H1 (cell line): ENCODE data around the gene FPR3. TPM values are rescaled to one million over a fixed set of nuclear protein-coding genes. Genes with fewer than 3 reads are reported as not detected.

Experiments
- CTCF ChIA-PET: fragments of 300-600 bp; sonication (Branson Sonifier 250); formaldehyde crosslinking; loops from one replicate; lab custom pipeline; 2021; ENCODE audit not compliant: partially characterized antibody; lab: Charles Lee
- POLR2A ChIA-PET: fragments of 300-600 bp; sonication (Branson Sonifier 250); formaldehyde crosslinking; loops from one replicate; lab custom pipeline; 2021; ENCODE audit warnings: inconsistent platforms; ENCODE audit not compliant: partially characterized antibody; lab: Charles Lee
- DNase-seq, 2 experiments: peaks; one replicate each; pipeline versions ENCODE4 v3.0.0 to v3.0.0-alpha.2; 2010 to 2022; ENCODE audit warnings: low spot score in 2 of 2, low read depth in 1 of 2, mixed read lengths in 1 of 2
- FAIRE-seq: peaks from 2 replicates; lab custom pipeline; 2011; peaks lifted over from hg19 to GRCh38; lab: Jason Lieb, UNC
- H2AFZ ChIP-seq: 2 replicates; pipeline ENCODE4 v1.8.1; 2012; ENCODE audit warnings: low read length, inconsistent platforms
- H2AK5ac ChIP-seq: 2 replicates; pipeline ENCODE4 v1.6.1; 2013; ENCODE audit warnings: low read depth, low read length
- H2BK120ac ChIP-seq: replicated peaks from 2 replicates; pipeline ENCODE3; 2013; ENCODE audit warnings: low read depth, low read length, inconsistent platforms
- H2BK12ac ChIP-seq: 2 replicates; pipeline ENCODE4 v1.6.1; 2013; ENCODE audit warnings: low read depth, low read length
- H2BK15ac ChIP-seq: 2 replicates; pipeline ENCODE4 v1.6.1; 2013; ENCODE audit warnings: low read length
- H2BK20ac ChIP-seq: 2 replicates; pipeline ENCODE4 v1.6.1; 2013; ENCODE audit warnings: low read length
- H2BK5ac ChIP-seq: 2 replicates; pipeline ENCODE4 v1.6.1; 2013; ENCODE audit warnings: low read depth, low read length
- H3K14ac ChIP-seq: 2 replicates; pipeline ENCODE4 v1.6.1; 2013; ENCODE audit warnings: inconsistent platforms; ENCODE audit not compliant: insufficient read length
- H3K18ac ChIP-seq: 2 replicates; pipeline ENCODE4 v1.6.1; 2013; ENCODE audit warnings: low read length; ENCODE audit errors: extremely low read depth
- H3K23ac ChIP-seq: 2 replicates; pipeline ENCODE4 v1.6.1; 2013; ENCODE audit warnings: inconsistent platforms; ENCODE audit not compliant: insufficient read length
- H3K23me2 ChIP-seq: 2 replicates; pipeline ENCODE4 v1.6.1; 2013; ENCODE audit warnings: low read depth, low read length
- H3K27ac ChIP-seq: 2 replicates; pipeline ENCODE4 v1.6.1; 2011; ENCODE audit warnings: low read depth, low read length, inconsistent platforms
- H3K27me3 ChIP-seq, 4 experiments: replicated peaks in 1 of 4; 1 replicate in 1 of 4; 2 replicates in 3 of 4; pipeline versions ENCODE4 v1.6.1 to v1.8.1; 2011 to 2013; ENCODE audit warnings: low read length in 3 of 4, mild to moderate bottlenecking in 3 of 4, inconsistent platforms in 2 of 4, mixed read lengths in 2 of 4, moderate library complexity in 1 of 4; ENCODE audit not compliant: control insufficient read depth in 3 of 4, insufficient read depth in 3 of 4; ENCODE audit errors: extremely low read depth in 1 of 4
- H3K36me3 ChIP-seq, 4 experiments: 2 replicates each; pipeline versions ENCODE4 v1.6.1 to v1.8.1; 2011 to 2013; ENCODE audit warnings: mild to moderate bottlenecking in 4 of 4, low read length in 3 of 4, moderate library complexity in 2 of 4, control low read depth in 1 of 4, inconsistent platforms in 1 of 4; ENCODE audit not compliant: insufficient read depth in 4 of 4, control insufficient read depth in 2 of 4
- H3K4ac ChIP-seq: replicated peaks from 2 replicates; pipeline ENCODE3; 2013; ENCODE audit warnings: low read length, low read depth, mixed read lengths, inconsistent platforms; ENCODE audit not compliant: insufficient read length
- H3K4me1 ChIP-seq, 4 experiments: replicated peaks in 1 of 4; 1 replicate in 1 of 4; 2 replicates in 3 of 4; pipeline versions ENCODE4 v1.6.1 to v1.8.1; 2011 to 2013; ENCODE audit warnings: low read length in 3 of 4, inconsistent platforms in 2 of 4, mixed read lengths in 1 of 4; ENCODE audit not compliant: insufficient read depth in 4 of 4, control insufficient read depth in 3 of 4
- H3K4me2 ChIP-seq, 2 experiments: 2 replicates each; pipeline versions ENCODE4 v1.6.1 to v1.8.1; 2011 to 2013; ENCODE audit warnings: low read depth in 2 of 2, low read length in 2 of 2, control low read depth in 1 of 2, inconsistent platforms in 1 of 2, mild to moderate bottlenecking in 1 of 2; ENCODE audit not compliant: insufficient read depth in 1 of 2
- H3K4me3 ChIP-seq, 4 experiments: fragments of 200-600, 300-600 bp in 1 of 4; sonication (generic), shearing (Covaris generic), sonication (Bioruptor Twin) in 1 of 4; 2 replicates each; pipeline versions ENCODE4 v1.5.1 to v1.8.1; 2011 to 2016; ENCODE audit warnings: low read length in 4 of 4, low read depth in 3 of 4, control low read depth in 2 of 4, inconsistent platforms in 2 of 4, mild to moderate bottlenecking in 2 of 4, mixed read lengths in 1 of 4, moderate library complexity in 1 of 4; ENCODE audit not compliant: insufficient read depth in 2 of 4; ENCODE audit errors: extremely low read depth in 1 of 4
- H3K56ac ChIP-seq: replicated peaks from 2 replicates; pipeline ENCODE3; 2013; ENCODE audit warnings: low read depth, mild to moderate bottlenecking, mixed read lengths, low read length, inconsistent platforms; ENCODE audit not compliant: insufficient read length
- H3K79me1 ChIP-seq: 2 replicates; pipeline ENCODE4 v1.6.1; 2013; ENCODE audit warnings: low read depth, low read length, control low read depth
- H3K79me2 ChIP-seq, 2 experiments: 2 replicates each; pipeline versions ENCODE4 v1.6.1 to v1.8.1; 2012 to 2013; ENCODE audit warnings: low read length in 2 of 2, mild to moderate bottlenecking in 2 of 2, inconsistent platforms in 1 of 2; ENCODE audit not compliant: insufficient read depth in 2 of 2, control insufficient read depth in 1 of 2
- H3K9ac ChIP-seq, 4 experiments: replicated peaks in 1 of 4; 1 replicate in 1 of 4; 2 replicates in 3 of 4; pipeline versions ENCODE4 v1.6.1 to v1.8.1; 2011 to 2013; ENCODE audit warnings: low read depth in 3 of 4, low read length in 3 of 4, control low read depth in 2 of 4, mild to moderate bottlenecking in 2 of 4, moderate library complexity in 2 of 4, inconsistent platforms in 1 of 4; ENCODE audit errors: extremely low read depth in 1 of 4
- H3K9me3 ChIP-seq, 2 experiments: 2 replicates each; pipeline versions ENCODE4 v1.6.1 to v1.8.1; 2012 to 2013; ENCODE audit warnings: mild to moderate bottlenecking in 2 of 2, moderate library complexity in 2 of 2, control low read depth in 1 of 2, inconsistent platforms in 1 of 2, low read depth in 1 of 2, low read length in 1 of 2, mixed read lengths in 1 of 2; ENCODE audit not compliant: insufficient read depth in 2 of 2
- H4K20me1 ChIP-seq, 2 experiments: replicated peaks in 1 of 2; 2 replicates each; pipeline versions ENCODE3 to v1.8.1; 2011 to 2013; ENCODE audit warnings: inconsistent platforms in 2 of 2, low read length in 2 of 2, mild to moderate bottlenecking in 1 of 2; ENCODE audit not compliant: insufficient read depth in 2 of 2, control insufficient read depth in 1 of 2
- H4K5ac ChIP-seq: 2 replicates; pipeline ENCODE4 v1.6.1; 2013; ENCODE audit warnings: low read length, low read depth, mixed read lengths, inconsistent platforms; ENCODE audit not compliant: insufficient read length
- H4K8ac ChIP-seq: 2 replicates; pipeline ENCODE4 v1.8.0; 2013; ENCODE audit warnings: mild to moderate bottlenecking, moderate library complexity, low read length, inconsistent platforms; ENCODE audit not compliant: insufficient read depth; ENCODE audit errors: extremely low read depth
- H4K91ac ChIP-seq: replicated peaks from 2 replicates; pipeline ENCODE3; 2013; ENCODE audit warnings: low read length, mixed read lengths, inconsistent platforms; ENCODE audit not compliant: insufficient read length
- NRF1 ChIP-seq: IDR thresholded peaks from 2 replicates; pipeline ENCODE4 v1.6.1; 2011; ENCODE audit warnings: mild to moderate bottlenecking, low read depth, low read length, improper control_type of control experiment
- WGBS, 2 experiments: shearing (Covaris generic) in 1 of 2; methylation state at CpG; one replicate each; pipeline versions ENCODE4 v1.1.6 to v1.1.7; 2013 to 2015; ENCODE audit warnings: low lambda C conversion rate in 2 of 2, mixed read lengths in 2 of 2, inconsistent platforms in 1 of 2, low coverage in 1 of 2, missing lambda C conversion rate in 1 of 2; ENCODE audit not compliant: insufficient replicate concordance in 2 of 2, insufficient coverage in 1 of 2, insufficient read length in 1 of 2; ENCODE audit errors: extremely low coverage in 1 of 2, missing lambda C conversion rate in 1 of 2; 5-methylcytosine and 5-hydroxymethylcytosine counted together
- polyA plus RNA-seq, 7 experiments: library from polyadenylated mRNA; depleted of rRNA in 3 of 7; stranded (reverse) in 5 of 7; unstranded in 2 of 7; fragments of >200 nt in 5 of 7; fragments of 200-250 nt in 2 of 7; gene quantifications; 1 replicate in 5 of 7; 2 replicates in 1 of 7; 4 replicates in 1 of 7; pipeline versions ENCODE4 v1.2.1 to v1.2.3, GENCODE V29; 2011 to 2013; ENCODE audit warnings: missing spikeins in 2 of 7, mixed read lengths in 2 of 7
- total RNA-seq: library from RNA; stranded (reverse); fragmentation: NEBNext Ultra II Directional; extraction: Animal tissue kit (Norgen Biotek cat#: 25700); gene quantifications from 2 replicates; pipeline ENCODE4 v1.2.1, GENCODE V29; 2021
- TF ChIP-seq, protein P1 (sequence below): IDR thresholded peaks from 2 replicates; pipeline ENCODE4 v1.6.1; 2011; ENCODE audit warnings: low read depth, mild to moderate bottlenecking, low read length; ENCODE audit not compliant: insufficient read depth

FPR3 gene
- total and polyA plus RNA-seq, 2 of the 8 experiments (the other 6 are each of a cell fraction or from before 2014, with no cell fraction given) = not detected

DNA sequence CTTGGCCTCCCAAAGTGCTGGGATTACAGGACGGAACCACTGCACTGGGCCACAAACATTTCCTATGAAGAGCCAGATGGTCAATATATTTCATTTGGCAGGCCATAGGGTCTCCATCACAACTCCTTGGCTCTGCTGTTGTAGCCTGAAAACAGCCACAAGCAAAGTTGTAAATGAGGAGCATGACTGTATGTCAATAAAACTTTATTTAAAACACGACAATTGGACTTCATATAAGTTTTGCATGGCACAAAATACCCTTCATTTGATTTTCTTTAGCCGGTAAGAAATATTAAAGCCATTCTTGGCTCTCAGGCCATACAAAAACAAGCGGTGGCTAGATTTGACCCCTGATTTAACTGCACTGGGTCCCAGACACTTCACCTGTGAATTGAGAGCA lies 40.2 kb upstream of the FPR3 start:
- Histone ChIP-seq H2BK5ac (no peak overlapping the region), H4K5ac (no peak overlapping the region), H2BK20ac (no peak overlapping the region), H3K4me2 (no peak overlapping the region), H2BK12ac (no peak overlapping the region), H2AFZ (no peak overlapping the region), H2AK5ac (no peak overlapping the region), H3K56ac (no peak overlapping the region), H4K91ac (no peak overlapping the region), H4K8ac (no peak overlapping the region), H2BK15ac (no peak overlapping the region), H3K4me3 (no peak overlapping the region), H3K9me3 (peaks cover 8 to 12% of the 10 kb centered on the region in 2 experiments), H3K23ac (no peak overlapping the region), H3K79me2 (no peaks in the 10 kb centered on the region), H3K18ac (no peak overlapping the region), H3K23me2 (no peaks in the 10 kb centered on the region), H2BK120ac (no peak overlapping the region), H3K79me1 (no peaks in the 10 kb centered on the region), H4K20me1 (no peaks in the 10 kb centered on the region), H3K4me1 (no peaks in the 10 kb centered on the region), H3K27ac (no peak overlapping the region), H3K9ac (no peak overlapping the region), H3K4ac (no peak overlapping the region), H3K27me3 (0 out of 7 replicates have a peak, but pooled peaks cover 0 to 2% (median 0%) of the 10 kb centered on the region in 4 experiments), H3K14ac (no peak overlapping the region), H3K36me3 (no peaks in the 10 kb centered on the region)
- DNase-seq = no peak
- WGBS, 2 experiments = 88% methylated on average over 4 of the region's 4 CpGs; no CpG with 5 or more reads in 1 of the 2 experiments
- TF ChIP-seq NRF1 = no peak
- TF ChIP-seq, protein P1, sequence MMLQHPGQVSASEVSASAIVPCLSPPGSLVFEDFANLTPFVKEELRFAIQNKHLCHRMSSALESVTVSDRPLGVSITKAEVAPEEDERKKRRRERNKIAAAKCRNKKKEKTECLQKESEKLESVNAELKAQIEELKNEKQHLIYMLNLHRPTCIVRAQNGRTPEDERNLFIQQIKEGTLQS = no peak
- FAIRE-seq = no peak
- ChIA-PET POLR2A (no interaction called here), CTCF (no interaction called here)
